Spleen (tissue), 13 donors: ENCODE data around the gene CHD5. TPM values are rescaled to one million over a fixed set of nuclear protein-coding genes. Genes with fewer than 3 reads are reported as not detected.
A peak's percentile ranks its signal among the peaks of the same experiment; 100 is the strongest.

Experiments
- DNase-seq: peaks from one replicate; pipeline ENCODE4 v3.0.0-alpha.2; 2020
- H3K27ac ChIP-seq, 8 donors: fragments of 200-600 bp; sonication (generic) in 7 of 8; 1 replicate in 4 of 8; 2 replicates in 4 of 8; pipeline versions ENCODE4 v1.5.0 to v1.8.0; 2016 to 2021; ENCODE audit warnings: inconsistent platforms in 4 of 8, mild to moderate bottlenecking in 4 of 8, moderate library complexity in 1 of 8
- H3K27me3 ChIP-seq, 7 donors: fragments of 200-600 bp; sonication (generic) in 6 of 7; replicated peaks in 1 of 7; 1 replicate in 4 of 7; 2 replicates in 3 of 7; pipeline versions ENCODE4 v1.5.0 to v1.8.0; 2016 to 2021; ENCODE audit warnings: inconsistent platforms in 3 of 7, mild to moderate bottlenecking in 1 of 7
- H3K36me3 ChIP-seq, 6 donors: fragments of 200-600 bp; sonication (generic) in 5 of 6; 1 replicate in 4 of 6; 2 replicates in 2 of 6; pipeline versions ENCODE4 v1.5.0 to v1.8.0; 2016 to 2021; ENCODE audit warnings: inconsistent platforms in 2 of 6
- H3K4me1 ChIP-seq, 6 donors: fragments of 200-600 bp; sonication (generic) in 5 of 6; 1 replicate in 3 of 6; 2 replicates in 3 of 6; pipeline versions ENCODE4 v1.5.0 to v1.8.0; 2016 to 2021; ENCODE audit warnings: inconsistent platforms in 3 of 6
- H3K4me3 ChIP-seq, 8 donors: fragments of 200-600 bp; sonication (generic) in 7 of 8; 1 replicate in 4 of 8; 2 replicates in 4 of 8; pipeline versions ENCODE4 v1.5.0 to v1.8.0; 2016 to 2021; ENCODE audit warnings: inconsistent platforms in 4 of 8, mild to moderate bottlenecking in 4 of 8, moderate library complexity in 2 of 8
- H3K9me3 ChIP-seq, 8 donors: fragments of 200-600 bp; sonication (generic) in 7 of 8; 1 replicate in 4 of 8; 2 replicates in 4 of 8; pipeline versions ENCODE4 v1.5.0 to v1.8.0; 2016 to 2021; ENCODE audit warnings: inconsistent platforms in 4 of 8
- CTCF ChIP-seq, 11 experiments: fragments of 200-600 bp in 7 of 11; fragments of 450-650 bp in 4 of 11; sonication (generic) in 4 of 11; IDR thresholded peaks in 8 of 11; conservative IDR thresholded peaks in 3 of 11; 1 replicate in 7 of 11; 2 replicates in 4 of 11; pipeline versions ENCODE4 v1.4.0 to v1.8.0; 2016 to 2021; ENCODE audit warnings: antibody characterized with exemption in 11 of 11, inconsistent platforms in 4 of 11, mild to moderate bottlenecking in 1 of 11
- POLR2A ChIP-seq, 3 donors: fragments of 450-650 bp; IDR thresholded peaks; one replicate each; pipeline ENCODE4 v1.5.1; 2017; ENCODE audit warnings: antibody characterized with exemption in 3 of 3, mild to moderate bottlenecking in 1 of 3
- POLR2AphosphoS5 ChIP-seq, 3 donors: sonication (generic); formaldehyde crosslinking; IDR thresholded peaks; one replicate each; pipeline ENCODE4 v1.5.1; 2017; ENCODE audit warnings: antibody characterized with exemption in 3 of 3
- WGBS, 5 donors: extraction: QIAGEN DNeasy Blood & Tissue Kit in 3 of 5; methylation state at CpG; one replicate each; pipeline versions ENCODE4 v1.1.5 to v1.1.7; 2013 to 2018; 5-methylcytosine and 5-hydroxymethylcytosine counted together
- intact Hi-C: fragments of 100-400 bp; cut with DNase I; formaldehyde crosslinking; loops from one replicate; pipeline ENCODE4 v1.15.0; 2023; ENCODE audit warnings: low total_unique reads
- long read RNA-seq, 2 donors: transcript quantifications; one replicate each; lab custom pipeline, GENCODE V29; 2026
- polyA plus RNA-seq, 3 donors: library from polyadenylated mRNA; stranded (reverse); fragments of 200-250 nt; gene quantifications; one replicate each; pipeline ENCODE4 v1.2.1, GENCODE V29; 2013
- total RNA-seq, 7 donors: library from RNA; depleted of rRNA in 3 of 7; stranded (reverse); fragments of >200 nt in 3 of 7; fragmentation: NEBNext Ultra II Directional in 4 of 7; extraction: Animal tissue kit (Norgen Biotek cat#: 25700) in 4 of 7; gene quantifications; one replicate each; pipeline versions ENCODE4 v1.1.0 to v1.2.1, GENCODE V29; 2016 to 2021
- donor health status: healthy with polysubstance abuse.
- donor health status: DM: no; HTN: no; CAD: no; lungs with moderate emphysema.
- donor health status: DM: no; HTN: no; CAD: no.
- donor health status: Bipolar disorder and iron deficiency.
- donor health status: healthy.
- donor health status: DM: no; HTN: no; CAD: no.
- donor health status: DM: yes; HTN: yes; CAD: no.

Gene CHD5
- total RNA-seq (under 1 TPM; 0.09 to 0.44 (median 0.17) TPM), polyA plus RNA-seq (under 1 TPM; 0.04 to 0.10 (median 0.08) TPM)
- long read RNA-seq, donor 1 = 0 reads
- long read RNA-seq, donor 2 = 0 reads

- WGBS, 5 donors = 1 to 5% (median 3%) methylated on average over 21 to 57 of the region's 57 CpGs
- Histone ChIP-seq H3K9me3 (no peaks in the 10 kb centered on the region), H3K27ac (no peak within 1 kb of the TSS), H3K4me3 (peak within 1 kb of the TSS in 5 of 8 donors; percentile 21 to 64 (median 23)), H3K27me3 (peaks cover 7 to 69% (median 49%) of the 10 kb centered on the region in 7 donors), H3K36me3 (peaks cover 0 to 12% (median under 1%) of the 10 kb centered on the region in 6 donors), H3K4me1 (peaks cover 16 to 48% (median 31%) of the 10 kb centered on the region in 6 donors)
- no peak for DNase-seq
- TF ChIP-seq POLR2A (IDR thresholded peaks at IDR 0.05) (no peak), CTCF (IDR thresholded peaks at IDR 0.05 in 8 of 11, conservative IDR thresholded peaks at IDR 0.05 in 3 of 11) (peak in 1 of 11 experiments; percentile 7), POLR2AphosphoS5 (IDR thresholded peaks at IDR 0.05) (no peak)
- intact Hi-C loops = loop anchor here (10.0 kb wide), 1 partner anchor 55 kb away; the partner anchor contains the start of gene ICMT
Observed at GRCh38 chr1:6180268-6180706, at the start of gene CHD5. Gene CHD5, minus strand, starts transcription at chr1:6180321. Its CDS starts 298 bp downstream, at chr1:6180023.

- WGBS, 5 donors = 92 to 95% (median 92%) methylated on average over 8 of the region's 8 CpGs
- Histone ChIP-seq H3K4me3 (no peak overlapping the region), H3K9me3 (no peaks in the 10 kb centered on the region), H3K27ac (no peak overlapping the region), H3K27me3 (no peaks in the 10 kb centered on the region), H3K36me3 (peaks cover 6 to 100% (median 79%) of the 10 kb centered on the region in 6 donors), H3K4me1 (peaks cover 0 to 11% (median 1%) of the 10 kb centered on the region in 6 donors)
- TF ChIP-seq CTCF (IDR thresholded peaks at IDR 0.05 in 8 of 11, conservative IDR thresholded peaks at IDR 0.05 in 3 of 11) = no peak
- intact Hi-C loops = no loop called here
- no peak for DNase-seq
Observed at GRCh38 chr1:6225651-6226050, 45.5 kb upstream of the CHD5 start.

GRCh38 chr1:6224718-6225117, 44.6 kb upstream of the CHD5 start:
- H3K9me3 ChIP-seq = no peaks in the 10 kb centered on the region
- TF ChIP-seq CTCF (IDR thresholded peaks at IDR 0.05 in 8 of 11, conservative IDR thresholded peaks at IDR 0.05 in 3 of 11) = no peak
- no peak for TF ChIP-seq POLR2A (IDR thresholded peaks at IDR 0.05)
- no peak for TF ChIP-seq POLR2AphosphoS5 (IDR thresholded peaks at IDR 0.05)

GRCh38 chr1:6223617-6224016, 43.5 kb upstream of the CHD5 start:
- intact Hi-C loops = no loop called here
- TF ChIP-seq POLR2A (IDR thresholded peaks at IDR 0.05) = no peak
- TF ChIP-seq CTCF (IDR thresholded peaks at IDR 0.05 in 8 of 11, conservative IDR thresholded peaks at IDR 0.05 in 3 of 11) = no peak
- no peak for TF ChIP-seq POLR2AphosphoS5 (IDR thresholded peaks at IDR 0.05)
- Histone ChIP-seq H3K27ac (peak overlapping the region in 1 of 8 donors; percentile 49), H3K4me3 (no peak overlapping the region), H3K4me1 (peaks cover 0 to 14% (median 1%) of the 10 kb centered on the region in 6 donors), H3K9me3 (no peaks in the 10 kb centered on the region), H3K27me3 (no peaks in the 10 kb centered on the region), H3K36me3 (peaks cover 6 to 87% (median 60%) of the 10 kb centered on the region in 6 donors)
- WGBS, 5 donors = 97 to 98% (median 97%) methylated on average over 13 of the region's 13 CpGs
- DNase-seq = no peak

More at GRCh38 chr1:6224718-6225117, 44.6 kb upstream of the CHD5 start:
- no peak overlapping the region for H3K4me3 ChIP-seq
- no peak for DNase-seq
- 81 to 91% (median 87%) methylated on average over 14 to 15 of the region's 15 CpGs for whole genome bisulfite sequencing, 5 donors
- peaks cover 6 to 98% (median 70%) of the 10 kb centered on the region in 6 donors for H3K36me3 ChIP-seq
- H3K4me1 ChIP-seq = peaks cover 0 to 11% (median 1%) of the 10 kb centered on the region in 6 donors
- intact Hi-C loops = no loop called here
- H3K27me3 ChIP-seq = no peaks in the 10 kb centered on the region
- H3K27ac ChIP-seq = no peak overlapping the region
